RWPE2 (cell line): ENCODE measurements around the gene HSD17B3.

Experiments used
- ATAC-seq: fragments of 200-7000 bp; cut with Tn5 transposase; 3 replicates; pipeline ENCODE4 v1.9.1; 2021; ENCODE audit warnings: low read depth
- DNase-seq: peaks from one replicate; pipeline ENCODE4 v3.0.0-alpha.2; 2020; ENCODE audit warnings: low spot score
- H3K27ac ChIP-seq: fragments of 450-650 bp; 2 replicates; pipeline ENCODE4 v1.5.1; 2017; ENCODE audit warnings: mild to moderate bottlenecking; ENCODE audit not compliant: poor library complexity, severe bottlenecking
- H3K27me3 ChIP-seq: fragments of 250-450 bp; sonication (Bioruptor Pico); 2 replicates; pipeline ENCODE4 v1.5.1; 2021; ENCODE audit warnings: mild to moderate bottlenecking, moderate library complexity; ENCODE audit not compliant: insufficient read depth, poor library complexity, severe bottlenecking
- H3K36me3 ChIP-seq: fragments of 250-450 bp; sonication (Bioruptor Pico); 2 replicates; pipeline ENCODE4 v1.5.1; 2020; ENCODE audit warnings: low read depth, mild to moderate bottlenecking, moderate library complexity
- H3K4me1 ChIP-seq: fragments of 250-450 bp; sonication (Bioruptor Pico); 2 replicates; pipeline ENCODE4 v1.5.1; 2021; ENCODE audit warnings: mild to moderate bottlenecking, moderate library complexity; ENCODE audit not compliant: insufficient read depth, poor library complexity, severe bottlenecking
- H3K4me3 ChIP-seq: fragments of 250-450 bp; sonication (Bioruptor Pico); 2 replicates; pipeline ENCODE4 v1.5.1; 2021; ENCODE audit warnings: mild to moderate bottlenecking, moderate library complexity; ENCODE audit not compliant: severe bottlenecking
- H3K9me3 ChIP-seq: fragments of 250-450 bp; sonication (Bioruptor Pico); 2 replicates; pipeline ENCODE4 v1.5.1; 2021; ENCODE audit warnings: mild to moderate bottlenecking, moderate library complexity; ENCODE audit not compliant: severe bottlenecking
- CTCF ChIP-seq: fragments of 450-650 bp; IDR thresholded peaks from one replicate; pipeline ENCODE4 v1.5.1; 2017; ENCODE audit warnings: mild to moderate bottlenecking, moderate library complexity; ENCODE audit not compliant: poor library complexity, severe bottlenecking

HSD17B3 gene

GRCh38 chr9:96209407-96210271 lies 92.3 kb downstream of the HSD17B3 start:
- no peaks in the 10 kb centered on the region for H3K27me3 ChIP-seq
- peak; percentile 76 for ATAC-seq
- no peak overlapping the region for H3K4me3 ChIP-seq
- DNase-seq = no peak
- TF ChIP-seq CTCF = no peak
- H3K9me3 ChIP-seq = no peaks in the 10 kb centered on the region
- H3K4me1 ChIP-seq = peaks cover 2% of the 10 kb centered on the region
- no peak overlapping the region for H3K27ac ChIP-seq
- H3K36me3 ChIP-seq = no peaks in the 10 kb centered on the region

GRCh38 chr9:96206156-96206751 lies 95.7 kb downstream of the HSD17B3 start:
- Histone ChIP-seq H3K36me3 (no peaks in the 10 kb centered on the region), H3K27me3 (no peaks in the 10 kb centered on the region), H3K4me1 (peaks cover 2% of the 10 kb centered on the region), H3K27ac (no peak overlapping the region), H3K4me3 (no peak overlapping the region), H3K9me3 (no peaks in the 10 kb centered on the region)
- ATAC-seq = no peak
- no peak for TF ChIP-seq CTCF
- DNase-seq = no peak

- ATAC-seq = no peak
- Histone ChIP-seq H3K4me1 (peaks cover under 1% of the 10 kb centered on the region), H3K4me3 (no peak overlapping the region), H3K27me3 (no peaks in the 10 kb centered on the region), H3K36me3 (no peaks in the 10 kb centered on the region), H3K9me3 (no peaks in the 10 kb centered on the region), H3K27ac (no peak overlapping the region)
- no peak for TF ChIP-seq CTCF
- DNase-seq = no peak
Measured at GRCh38 chr9:96204853-96205252, 97.1 kb downstream of the HSD17B3 start.

- no peaks in the 10 kb centered on the region for H3K27me3 ChIP-seq
- DNase-seq (no peak), ATAC-seq (no peak)
- H3K4me3 ChIP-seq = no peak overlapping the region
- H3K27ac ChIP-seq = no peak overlapping the region
- H3K4me1 ChIP-seq = no peaks in the 10 kb centered on the region
- no peaks in the 10 kb centered on the region for H3K9me3 ChIP-seq
- H3K36me3 ChIP-seq = no peaks in the 10 kb centered on the region
- TF ChIP-seq CTCF = no peak
Measured at GRCh38 chr9:96203867-96204501, 98.0 kb downstream of the HSD17B3 start.
